ENCODE measurements around the gene OR1F1. TPM values are rescaled to one million over a fixed set of nuclear protein-coding genes. Genes with fewer than 3 reads are reported as not detected.

The OR1F1 gene
- total and polyA plus RNA-seq, 11 donors, result not detected

GRCh38 chr16:3183445-3184139, 4.4 kb upstream of the OR1F1 start:
- intact Hi-C loops (cut with DNase I), result loop anchor here in 2 of 10 donors (10.0 kb wide), 1 partner anchor 321 kb away; the partner anchor contains the start of gene CLUAP1 (in 2 of the 2)
- peaks cover 41 to 100% (median 96%) of the 10 kb centered on the region in 9 donors for H3K27me3 ChIP-seq
- H3K9me3 ChIP-seq, result no peaks in the 10 kb centered on the region
- no peak for ATAC-seq
- peaks cover 0 to 29% (median 13%) of the 10 kb centered on the region in 12 donors for H3K4me1 ChIP-seq
- WGBS, 4 donors, result 4 to 7% (median 5%) methylated on average over 38 to 42 of the region's 42 CpGs
- no peaks in the 10 kb centered on the region for H3K36me3 ChIP-seq
- H3K4me3 ChIP-seq, result peak overlapping the region in 10 of 12 donors; percentile 12 to 48 (median 20)
- no peak overlapping the region for H3K27ac ChIP-seq
- TF ChIP-seq POLR2A (IDR thresholded peaks at IDR 0.05) (no peak), CTCF (IDR thresholded peaks at IDR 0.05) (no peak)
- DNase-seq, result no peak

- intact Hi-C loops (cut with DNase I), result loop anchor here in 2 of 10 donors (10.0 kb wide), 1 partner anchor 318 kb away; the partner anchor contains the start of gene CLUAP1 (in 2 of the 2)
- ATAC-seq, result no peak
- Histone ChIP-seq H3K4me3 (no peak overlapping the region), H3K9me3 (no peaks in the 10 kb centered on the region), H3K27me3 (peaks cover 57 to 100% (median 97%) of the 10 kb centered on the region in 9 donors), H3K27ac (no peak overlapping the region), H3K4me1 (peaks cover 0 to 53% (median 21%) of the 10 kb centered on the region in 12 donors), H3K36me3 (no peaks in the 10 kb centered on the region)
- no peak for DNase-seq
- TF ChIP-seq CTCF (IDR thresholded peaks at IDR 0.05), result no peak
- no peak for TF ChIP-seq POLR2A (IDR thresholded peaks at IDR 0.05)
- 72 to 80% (median 78%) methylated on average over 23 of the region's 23 CpGs for WGBS, 4 donors
These were observed 886 bp upstream of the OR1F1 start for GRCh38 chr16:3186946-3187690.

DNA sequence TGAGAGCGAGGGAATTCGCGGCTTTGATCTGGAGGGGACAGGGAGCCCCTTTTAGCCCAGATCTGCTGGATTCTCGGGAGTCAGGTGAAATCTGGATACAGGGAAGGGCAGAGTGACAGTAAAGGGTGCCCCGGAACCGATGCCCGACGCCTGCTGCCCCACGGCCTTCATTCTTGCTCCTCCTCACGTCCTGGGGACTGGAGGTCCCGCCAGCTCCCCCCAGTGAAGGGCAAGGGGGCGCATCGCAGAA, 596 bp downstream of the OR1F1 start:
- peak overlapping the region in 7 of 12 donors; percentile 1 to 39 (median 23) for H3K4me3 ChIP-seq
- ATAC-seq, result no peak
- intact Hi-C loops (cut with DNase I), result loop anchor here in 2 of 10 donors (10.0 kb wide), 1 partner anchor 316 kb away; the partner anchor contains the start of gene CLUAP1 (in 2 of the 2)
- H3K9me3 ChIP-seq, result no peaks in the 10 kb centered on the region
- 1 to 4% (median 2%) methylated on average over 13 of the region's 13 CpGs for WGBS, 4 donors
- H3K27ac ChIP-seq, result no peak overlapping the region
- TF ChIP-seq POLR2A (IDR thresholded peaks at IDR 0.05), result no peak
- no peak for TF ChIP-seq CTCF (IDR thresholded peaks at IDR 0.05)
- no peaks in the 10 kb centered on the region for H3K36me3 ChIP-seq
- peaks cover 54 to 100% (median 97%) of the 10 kb centered on the region in 9 donors for H3K27me3 ChIP-seq
- DNase-seq, result no peak
- H3K4me1 ChIP-seq, result peaks cover 0 to 39% (median 13%) of the 10 kb centered on the region in 12 donors
